Adipocyte (in vitro differentiated cells): Measurements from ENCODE around the gene GALNT9.

ENCODE experiments used
- DNase-seq: peaks from one replicate; pipeline ENCODE4 v3.0.0-alpha.2; 2015; ENCODE audit warnings: low read depth
- H3K27me3 ChIP-seq: replicated peaks from 2 replicates; pipeline ENCODE4 v1.7.0; 2013; ENCODE audit warnings: mild to moderate bottlenecking, low read length, moderate library complexity; ENCODE audit not compliant: control insufficient read depth, insufficient read depth
- H3K36me3 ChIP-seq: 2 replicates; pipeline ENCODE4 v1.7.0; 2013; ENCODE audit warnings: low read length, mild to moderate bottlenecking, moderate library complexity; ENCODE audit not compliant: control insufficient read depth, insufficient read depth, severe bottlenecking
- H3K4me1 ChIP-seq: 2 replicates; pipeline ENCODE4 v1.7.0; 2013; ENCODE audit warnings: mild to moderate bottlenecking, low read length, moderate library complexity; ENCODE audit not compliant: control insufficient read depth, insufficient read depth
- H3K4me3 ChIP-seq: 2 replicates; pipeline ENCODE4 v1.7.0; 2013; ENCODE audit warnings: mild to moderate bottlenecking, low read length, moderate library complexity
- H3K9ac ChIP-seq: 2 replicates; pipeline ENCODE4 v1.7.0; 2013; ENCODE audit warnings: mild to moderate bottlenecking, low read length, moderate library complexity
- H3K9me3 ChIP-seq: 2 replicates; pipeline ENCODE4 v1.7.0; 2013; ENCODE audit warnings: mild to moderate bottlenecking, low read length, moderate library complexity; ENCODE audit not compliant: control insufficient read depth

The GALNT9 gene

GRCh38 chr12:132340266-132341035, 11.1 kb upstream of the GALNT9 start:
- peaks cover 17% of the 10 kb centered on the region for H3K4me1 ChIP-seq
- H3K27me3 ChIP-seq, result peaks cover 59% of the 10 kb centered on the region
- H3K4me3 ChIP-seq, result no peak overlapping the region
- H3K9me3 ChIP-seq, result peaks cover 6% of the 10 kb centered on the region
- no peaks in the 10 kb centered on the region for H3K36me3 ChIP-seq
- H3K9ac ChIP-seq, result no peak overlapping the region
- no peak for DNase-seq

GRCh38 chr12:132339856-132340255, 10.5 kb upstream of the GALNT9 start:
- Histone ChIP-seq H3K4me1 (peaks cover 17% of the 10 kb centered on the region), H3K4me3 (no peak overlapping the region), H3K9me3 (peaks cover 6% of the 10 kb centered on the region), H3K27me3 (peaks cover 59% of the 10 kb centered on the region), H3K36me3 (no peaks in the 10 kb centered on the region), H3K9ac (no peak overlapping the region)
- DNase-seq, result no peak

GRCh38 chr12:132338781-132339180, 9.4 kb upstream of the GALNT9 start:
- Histone ChIP-seq H3K36me3 (no peaks in the 10 kb centered on the region), H3K9ac (no peak overlapping the region), H3K27me3 (peaks cover 58% of the 10 kb centered on the region), H3K4me3 (no peak overlapping the region), H3K9me3 (peaks cover 6% of the 10 kb centered on the region), H3K4me1 (peaks cover 9% of the 10 kb centered on the region)
- DNase-seq, result no peak

GRCh38 chr12:132338311-132338710, 8.9 kb upstream of the GALNT9 start:
- H3K4me3 ChIP-seq, result no peak overlapping the region
- H3K4me1 ChIP-seq, result peaks cover 5% of the 10 kb centered on the region
- H3K9ac ChIP-seq, result no peak overlapping the region
- H3K36me3 ChIP-seq, result no peaks in the 10 kb centered on the region
- H3K9me3 ChIP-seq, result peaks cover 6% of the 10 kb centered on the region
- H3K27me3 ChIP-seq, result peaks cover 62% of the 10 kb centered on the region
- no peak for DNase-seq

- Histone ChIP-seq H3K4me1 (no peaks in the 10 kb centered on the region), H3K27me3 (peaks cover 67% of the 10 kb centered on the region), H3K36me3 (no peaks in the 10 kb centered on the region), H3K9me3 (peaks cover 6% of the 10 kb centered on the region), H3K9ac (no peak overlapping the region), H3K4me3 (no peak overlapping the region)
- DNase-seq, result no peak
Observed at GRCh38 chr12:132337557-132337956, 8.2 kb upstream of the GALNT9 start.

- no peak for DNase-seq
- peaks cover 6% of the 10 kb centered on the region for H3K9me3 ChIP-seq
- no peak overlapping the region for H3K9ac ChIP-seq
- H3K27me3 ChIP-seq, result peaks cover 67% of the 10 kb centered on the region
- no peak overlapping the region for H3K4me3 ChIP-seq
- no peaks in the 10 kb centered on the region for H3K36me3 ChIP-seq
- no peaks in the 10 kb centered on the region for H3K4me1 ChIP-seq
Observed at GRCh38 chr12:132336451-132337413, 7.3 kb upstream of the GALNT9 start.

GRCh38 chr12:132335179-132335756, 5.9 kb upstream of the GALNT9 start:
- Histone ChIP-seq H3K36me3 (no peaks in the 10 kb centered on the region), H3K27me3 (peaks cover 74% of the 10 kb centered on the region), H3K4me3 (no peak overlapping the region), H3K4me1 (no peaks in the 10 kb centered on the region), H3K9me3 (peaks cover 6% of the 10 kb centered on the region), H3K9ac (no peak overlapping the region)
- DNase-seq, result no peak

GRCh38 chr12:132333766-132334165, 4.4 kb upstream of the GALNT9 start:
- DNase-seq, result no peak
- Histone ChIP-seq H3K9me3 (peaks cover 6% of the 10 kb centered on the region), H3K27me3 (peaks cover 63% of the 10 kb centered on the region), H3K4me1 (no peaks in the 10 kb centered on the region), H3K9ac (no peak overlapping the region), H3K4me3 (no peak overlapping the region), H3K36me3 (no peaks in the 10 kb centered on the region)

GRCh38 chr12:132333273-132333672, 3.9 kb upstream of the GALNT9 start:
- Histone ChIP-seq H3K27me3 (peaks cover 63% of the 10 kb centered on the region), H3K4me3 (no peak overlapping the region), H3K9me3 (peaks cover 6% of the 10 kb centered on the region), H3K4me1 (peaks cover 1% of the 10 kb centered on the region), H3K9ac (no peak overlapping the region), H3K36me3 (no peaks in the 10 kb centered on the region)
- no peak for DNase-seq

GRCh38 chr12:132330549-132330881, 1.1 kb upstream of the GALNT9 start:
- DNase-seq, result no peak
- Histone ChIP-seq H3K36me3 (no peaks in the 10 kb centered on the region), H3K27me3 (peaks cover 46% of the 10 kb centered on the region), H3K4me1 (peaks cover 13% of the 10 kb centered on the region), H3K4me3 (no peak overlapping the region), H3K9ac (no peak overlapping the region), H3K9me3 (no peaks in the 10 kb centered on the region)
